Effector memory CD8-positive, alpha-beta T cell (primary cell): Measurements from ENCODE around the gene LHFPL6.
A peak's percentile ranks its signal among the peaks of the same experiment; 100 is the strongest.

Experiments
- ATAC-seq: fragments of 150-1000 bp; cut with Tn5 transposase; replicated peaks from 2 replicates; pipeline ENCODE4 v1.10.0; 2021; ENCODE audit warnings: mild to moderate bottlenecking, moderate library complexity
- DNase-seq, 3 experiments: peaks; one replicate each; pipeline ENCODE4 v3.0.0; 2021
- H3K27ac Mint-ChIP-seq, 2 donors: one replicate each; pipeline ENCODE4 v1.8.0; 2022; ENCODE audit warnings: mild to moderate bottlenecking in 2 of 2, mixed read lengths in 2 of 2, moderate library complexity in 2 of 2
- H3K27me3 Mint-ChIP-seq, 2 donors: one replicate each; pipeline ENCODE4 v1.8.0; 2022; ENCODE audit warnings: mixed read lengths in 2 of 2
- H3K36me3 Mint-ChIP-seq: one replicate; pipeline ENCODE4 v1.8.0; 2022; ENCODE audit warnings: mild to moderate bottlenecking, moderate library complexity, mixed read lengths; ENCODE audit not compliant: insufficient read depth
- H3K4me1 Mint-ChIP-seq, 2 donors: one replicate each; pipeline ENCODE4 v1.8.0; 2022; ENCODE audit warnings: low read depth in 2 of 2, mixed read lengths in 2 of 2
- H3K4me3 Mint-ChIP-seq, 2 donors: one replicate each; pipeline ENCODE4 v1.8.0; 2022; ENCODE audit warnings: mild to moderate bottlenecking in 2 of 2, mixed read lengths in 2 of 2, moderate library complexity in 2 of 2
- H3K9me3 Mint-ChIP-seq, 2 donors: one replicate each; pipeline ENCODE4 v1.8.0; 2022; ENCODE audit warnings: mixed read lengths in 2 of 2

LHFPL6 gene

DNA sequence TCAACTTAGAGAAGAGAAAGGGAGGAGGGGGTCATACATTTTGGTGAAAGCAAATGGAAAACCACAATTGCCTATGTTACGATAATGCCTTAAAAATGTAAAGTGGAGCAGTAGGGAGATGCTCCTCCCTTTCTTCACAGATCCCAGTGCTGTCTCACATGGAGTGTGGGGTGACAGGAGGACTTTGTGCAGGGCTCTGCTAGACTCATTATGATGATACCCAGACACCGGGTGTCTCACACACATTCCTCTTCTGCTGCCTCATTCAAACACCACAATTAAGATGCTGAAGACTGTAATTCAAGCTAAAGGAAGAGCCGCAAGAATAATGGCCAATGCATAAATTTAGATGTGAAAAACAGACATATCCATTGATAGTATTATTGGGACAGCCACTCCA lies 150.6 kb downstream of the LHFPL6 start:
- Mint-ChIP-seq H3K9me3 (no peaks in the 10 kb centered on the region), H3K27me3 (peaks cover 7 to 14% of the 10 kb centered on the region in 2 donors), H3K36me3 (no peaks in the 10 kb centered on the region), H3K4me3 (no peak overlapping the region), H3K4me1 (no peaks in the 10 kb centered on the region), H3K27ac (no peak overlapping the region)
- DNase-seq = no peak
- no peak for ATAC-seq

DNA sequence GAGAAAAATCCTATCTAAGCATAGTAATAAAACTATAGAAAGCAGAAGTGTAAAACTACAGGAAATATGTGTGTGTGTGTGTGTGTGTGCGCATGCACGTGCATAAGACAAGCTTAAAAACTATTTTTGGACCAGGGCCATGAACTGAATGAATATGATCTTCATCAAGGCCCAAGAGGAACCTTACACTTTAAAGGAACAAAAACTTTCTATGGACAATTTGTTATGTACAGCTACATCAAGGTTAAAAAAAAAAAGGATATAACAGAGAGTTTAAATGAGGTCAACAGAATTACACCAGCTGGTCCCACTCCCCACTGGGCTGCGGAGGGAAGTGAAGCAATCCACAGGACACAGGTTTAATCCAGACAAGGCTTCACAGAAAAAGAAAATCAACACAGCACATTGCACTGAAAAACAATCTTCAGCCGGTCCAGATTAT lies 151.1 kb downstream of the LHFPL6 start:
- Mint-ChIP-seq H3K27ac (no peak overlapping the region), H3K27me3 (peaks cover 7 to 15% of the 10 kb centered on the region in 2 donors), H3K4me3 (no peak overlapping the region), H3K9me3 (no peaks in the 10 kb centered on the region), H3K4me1 (no peaks in the 10 kb centered on the region), H3K36me3 (no peaks in the 10 kb centered on the region)
- ATAC-seq = peak; percentile 29
- DNase-seq = no peak

- Mint-ChIP-seq H3K27ac (no peak overlapping the region), H3K36me3 (no peaks in the 10 kb centered on the region), H3K4me3 (no peak overlapping the region), H3K27me3 (peaks cover 7 to 15% of the 10 kb centered on the region in 2 donors), H3K4me1 (no peaks in the 10 kb centered on the region), H3K9me3 (no peaks in the 10 kb centered on the region)
- ATAC-seq (no peak), DNase-seq (no peak)
These were observed 151.7 kb downstream of the LHFPL6 start for GRCh38 chr13:39451301-39451700.

DNA sequence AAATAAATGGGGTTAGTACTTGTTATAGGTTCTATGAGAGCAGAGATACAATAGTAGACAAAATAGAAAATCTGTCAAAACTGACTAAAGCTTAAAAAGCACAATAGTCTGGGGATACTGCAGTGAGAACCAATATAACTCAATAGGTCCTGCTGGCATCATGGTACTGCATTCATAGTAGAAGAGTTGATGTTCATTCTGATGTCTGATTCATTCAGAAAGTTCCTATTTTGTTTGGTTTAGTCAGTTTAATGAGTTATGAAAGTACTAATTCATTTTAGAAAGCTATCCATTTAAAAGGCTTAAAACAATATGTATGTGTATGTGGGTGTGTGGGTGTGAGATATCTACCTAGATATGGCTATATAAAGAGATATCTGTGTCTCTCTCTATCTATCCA lies 152.8 kb downstream of the LHFPL6 start:
- DNase-seq (no peak), ATAC-seq (no peak)
- Mint-ChIP-seq H3K36me3 (no peaks in the 10 kb centered on the region), H3K27ac (no peak overlapping the region), H3K4me1 (no peaks in the 10 kb centered on the region), H3K9me3 (no peaks in the 10 kb centered on the region), H3K27me3 (peaks cover 7 to 15% of the 10 kb centered on the region in 2 donors), H3K4me3 (no peak overlapping the region)

DNA sequence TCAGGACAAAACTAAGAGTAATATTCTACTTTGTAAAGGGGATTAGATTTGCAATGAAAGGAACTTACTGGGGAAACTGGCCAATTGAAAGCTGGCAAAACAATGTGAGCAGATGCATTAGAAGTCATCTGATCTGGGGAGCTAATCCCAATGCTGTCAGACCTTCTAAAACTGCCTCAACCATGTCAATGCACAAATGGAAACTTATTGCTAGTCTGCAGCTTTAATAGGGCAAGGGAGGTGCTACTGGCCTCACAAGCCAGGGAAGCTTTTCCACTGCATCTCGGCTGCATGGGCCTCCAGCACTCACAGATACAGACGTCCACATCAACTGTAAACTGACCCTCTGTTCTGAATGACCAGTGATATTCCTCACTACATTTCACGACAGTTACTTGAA lies 154.2 kb downstream of the LHFPL6 start:
- no peak overlapping the region for H3K27ac Mint-ChIP-seq
- ATAC-seq = no peak
- H3K4me1 Mint-ChIP-seq = no peaks in the 10 kb centered on the region
- H3K4me3 Mint-ChIP-seq = no peak overlapping the region
- H3K9me3 Mint-ChIP-seq = no peaks in the 10 kb centered on the region
- H3K36me3 Mint-ChIP-seq = no peaks in the 10 kb centered on the region
- peaks cover 11 to 15% of the 10 kb centered on the region in 2 donors for H3K27me3 Mint-ChIP-seq
- no peak for DNase-seq

- ATAC-seq = no peak
- Mint-ChIP-seq H3K36me3 (no peaks in the 10 kb centered on the region), H3K4me3 (no peak overlapping the region), H3K9me3 (no peaks in the 10 kb centered on the region), H3K4me1 (no peaks in the 10 kb centered on the region), H3K27ac (no peak overlapping the region), H3K27me3 (peaks cover 6 to 9% of the 10 kb centered on the region in 2 donors)
- no peak for DNase-seq
These were observed 156.1 kb downstream of the LHFPL6 start for GRCh38 chr13:39446865-39447264.

DNA sequence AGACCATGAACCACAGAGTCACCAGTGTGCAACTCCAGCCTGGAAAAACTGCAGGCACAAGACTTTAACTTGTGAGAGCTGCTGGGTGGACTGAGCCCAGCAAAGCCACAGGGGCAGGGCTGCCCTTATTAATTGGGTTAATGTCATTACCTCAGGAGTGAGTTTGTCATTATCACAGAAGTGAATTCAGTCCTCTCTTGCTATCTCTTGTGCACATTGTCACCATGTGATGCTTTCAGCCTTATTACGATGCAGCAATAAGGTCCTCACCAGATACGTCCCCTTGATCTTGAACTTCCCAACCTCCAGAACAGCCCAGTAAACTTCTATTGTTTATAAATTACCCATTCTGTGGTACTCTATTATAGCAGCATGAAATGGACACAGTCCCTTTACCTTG lies 158.1 kb downstream of the LHFPL6 start:
- DNase-seq (no peak), ATAC-seq (no peak)
- Mint-ChIP-seq H3K4me3 (no peak overlapping the region), H3K27ac (no peak overlapping the region), H3K36me3 (no peaks in the 10 kb centered on the region), H3K4me1 (no peaks in the 10 kb centered on the region), H3K27me3 (peaks cover 6 to 9% of the 10 kb centered on the region in 2 donors), H3K9me3 (peaks cover 0 to under 1% of the 10 kb centered on the region in 2 donors)

DNA sequence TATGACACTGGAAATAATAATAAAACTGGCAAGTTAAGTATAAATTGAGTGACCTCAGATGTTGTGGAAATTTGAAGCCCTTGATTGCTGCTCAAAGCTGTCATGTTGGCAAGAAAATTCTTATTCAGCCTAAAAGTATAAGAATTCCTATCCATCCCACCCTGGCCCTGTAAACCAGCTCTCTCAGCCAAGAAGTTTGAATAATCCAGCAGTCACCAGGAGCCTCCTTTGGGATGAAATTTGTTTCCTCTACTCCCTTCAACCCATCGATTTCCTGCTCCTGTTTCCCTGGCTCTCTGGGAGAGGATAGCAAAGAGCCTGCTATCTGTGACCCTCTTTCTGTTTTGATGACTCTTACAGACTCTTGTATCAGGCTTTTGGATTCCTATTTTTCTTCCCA lies 169.3 kb downstream of the LHFPL6 start:
- no peak for ATAC-seq

DNA sequence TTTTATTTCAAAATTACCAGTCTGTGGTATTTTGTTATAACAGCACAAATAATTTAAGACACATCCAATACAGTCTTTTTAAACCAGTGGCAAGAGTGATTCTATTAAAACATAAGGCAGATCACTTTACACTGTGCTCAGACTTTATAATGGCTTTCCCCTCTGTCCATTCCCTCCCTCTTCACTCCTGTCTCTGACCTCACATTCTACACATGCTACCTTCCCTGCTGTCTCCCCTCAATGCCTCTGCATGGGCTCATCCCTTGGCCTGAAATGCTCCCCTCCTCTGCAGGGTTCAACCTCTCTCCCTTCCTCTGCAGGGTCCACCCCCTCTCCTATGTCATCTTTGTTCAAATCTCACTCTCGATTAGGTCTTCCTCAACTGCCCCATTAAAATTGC lies 170.8 kb downstream of the LHFPL6 start:
- peaks cover 0 to 2% of the 10 kb centered on the region in 2 donors for H3K9me3 Mint-ChIP-seq
- no peak for ATAC-seq
- no peak overlapping the region for H3K4me3 Mint-ChIP-seq
- no peak overlapping the region for H3K27ac Mint-ChIP-seq
- no peaks in the 10 kb centered on the region for H3K4me1 Mint-ChIP-seq
- DNase-seq = no peak
- H3K36me3 Mint-ChIP-seq = no peaks in the 10 kb centered on the region
- H3K27me3 Mint-ChIP-seq = peaks cover 6 to 16% of the 10 kb centered on the region in 2 donors

More for the DNA sequence above, 169.3 kb downstream of the LHFPL6 start:
- H3K4me1 Mint-ChIP-seq = no peaks in the 10 kb centered on the region
- DNase-seq = no peak
- peaks cover 6 to 16% of the 10 kb centered on the region in 2 donors for H3K27me3 Mint-ChIP-seq
- H3K36me3 Mint-ChIP-seq = no peaks in the 10 kb centered on the region
- no peak overlapping the region for H3K27ac Mint-ChIP-seq
- H3K4me3 Mint-ChIP-seq = no peak overlapping the region
- H3K9me3 Mint-ChIP-seq = peaks cover 0 to 2% of the 10 kb centered on the region in 2 donors

GRCh38 chr13:39422845-39423565 lies 180.0 kb downstream of the LHFPL6 start:
- H3K4me3 Mint-ChIP-seq = no peak overlapping the region
- no peak for ATAC-seq
- H3K27ac Mint-ChIP-seq = no peak overlapping the region
- DNase-seq = no peak
- H3K36me3 Mint-ChIP-seq = no peaks in the 10 kb centered on the region
- peaks cover 0 to 6% of the 10 kb centered on the region in 2 donors for H3K27me3 Mint-ChIP-seq
- H3K9me3 Mint-ChIP-seq = no peaks in the 10 kb centered on the region
- no peaks in the 10 kb centered on the region for H3K4me1 Mint-ChIP-seq

DNA sequence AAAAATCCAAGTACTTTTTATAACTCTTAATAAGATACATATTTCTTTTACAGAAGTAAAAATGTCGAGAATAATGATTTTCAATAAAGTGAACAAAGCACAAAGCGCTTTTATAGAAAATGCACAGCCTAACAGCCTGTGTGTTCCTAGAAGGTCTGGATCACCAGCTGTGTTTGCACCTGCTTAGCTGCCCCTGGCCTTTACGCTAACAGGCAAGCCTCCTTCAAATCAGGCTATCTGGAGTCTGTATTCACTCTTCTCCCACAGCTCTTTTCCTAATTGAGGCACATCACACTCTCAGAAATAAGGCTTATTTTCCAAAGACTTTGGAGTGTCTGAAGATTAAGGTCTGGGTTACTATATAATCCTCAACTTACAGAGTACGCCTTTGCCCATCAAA lies 183.1 kb downstream of the LHFPL6 start:
- DNase-seq (no peak), ATAC-seq (no peak)
- Mint-ChIP-seq H3K4me1 (no peaks in the 10 kb centered on the region), H3K36me3 (no peaks in the 10 kb centered on the region), H3K27me3 (peaks cover 0 to 13% of the 10 kb centered on the region in 2 donors), H3K4me3 (no peak overlapping the region), H3K9me3 (no peaks in the 10 kb centered on the region), H3K27ac (no peak overlapping the region)

- Mint-ChIP-seq H3K27ac (no peak overlapping the region), H3K36me3 (no peaks in the 10 kb centered on the region), H3K9me3 (no peaks in the 10 kb centered on the region)
These were observed 183.9 kb downstream of the LHFPL6 start for GRCh38 chr13:39419068-39419467.

DNA sequence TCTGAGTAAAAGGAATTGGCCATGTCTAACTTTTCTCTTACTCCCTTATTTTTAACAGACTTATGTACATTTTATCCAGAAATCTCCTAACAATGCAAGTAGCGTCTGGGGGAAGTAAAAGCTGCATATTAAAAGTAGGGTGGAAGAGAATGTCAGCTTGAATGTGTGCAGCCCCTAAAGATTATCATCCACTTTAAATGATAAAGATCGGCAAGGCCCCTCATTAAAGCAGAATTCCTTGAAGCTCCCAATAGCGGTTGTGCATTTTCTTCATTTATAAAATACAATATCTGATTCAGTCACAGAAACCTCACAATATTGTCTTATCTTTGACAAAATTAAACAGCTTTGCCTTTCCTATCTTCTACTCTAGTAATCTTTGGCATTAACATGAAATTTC lies 184.6 kb downstream of the LHFPL6 start:
- Mint-ChIP-seq H3K4me3 (no peak overlapping the region), H3K27ac (no peak overlapping the region), H3K9me3 (no peaks in the 10 kb centered on the region), H3K4me1 (no peaks in the 10 kb centered on the region), H3K36me3 (no peaks in the 10 kb centered on the region), H3K27me3 (peaks cover 0 to 18% of the 10 kb centered on the region in 2 donors)
- no peak for DNase-seq
- no peak for ATAC-seq

More at GRCh38 chr13:39419068-39419467, 183.9 kb downstream of the LHFPL6 start:
- peaks cover 0 to 13% of the 10 kb centered on the region in 2 donors for H3K27me3 Mint-ChIP-seq
- ATAC-seq (no peak), DNase-seq (no peak)
- H3K4me3 Mint-ChIP-seq = no peak overlapping the region
- no peaks in the 10 kb centered on the region for H3K4me1 Mint-ChIP-seq

- Mint-ChIP-seq H3K9me3 (no peaks in the 10 kb centered on the region), H3K4me3 (no peak overlapping the region), H3K4me1 (no peaks in the 10 kb centered on the region), H3K36me3 (no peaks in the 10 kb centered on the region), H3K27ac (no peak overlapping the region), H3K27me3 (peaks cover 0 to 18% of the 10 kb centered on the region in 2 donors)
- ATAC-seq (no peak), DNase-seq (no peak)
These were observed 185.3 kb downstream of the LHFPL6 start for GRCh38 chr13:39417643-39418042.
